Pancreas (tissue), 10 donors: ENCODE data around the gene CRACR2A. TPM values are rescaled to one million over a fixed set of nuclear protein-coding genes. Genes with fewer than 3 reads are reported as not detected.

Experiments
- ATAC-seq, 4 donors: fragments of 200-7000 bp; cut with Tn5 transposase; one replicate each; pipeline versions ENCODE4 v1.8.0 to v1.9.1; 2020; ENCODE audit warnings: mild to moderate bottlenecking in 4 of 4, moderate library complexity in 4 of 4
- DNase-seq, 6 donors: peaks; one replicate each; pipeline ENCODE4 v3.0.0-alpha.2; 2020
- FAIRE-seq: peaks from 2 replicates; lab custom pipeline; 2012; peaks lifted over from hg19 to GRCh38; lab: Jason Lieb, UNC
- H3K27ac ChIP-seq, 4 donors: fragments of 200-600 bp; sonication (generic); 1 replicate in 3 of 4; 2 replicates in 1 of 4; pipeline versions ENCODE4 v1.5.0 to v1.8.0; 2020
- H3K27me3 ChIP-seq, 4 donors: fragments of 200-600 bp; one replicate each; pipeline ENCODE4 v1.8.0; 2021
- H3K36me3 ChIP-seq, 3 donors: fragments of 200-600 bp; sonication (generic) in 1 of 3; one replicate each; pipeline versions ENCODE4 v1.5.0 to v1.8.0; 2020 to 2021
- H3K4me1 ChIP-seq, 3 donors: fragments of 200-600 bp; one replicate each; pipeline ENCODE4 v1.8.0; 2021
- H3K4me3 ChIP-seq, 4 donors: fragments of 200-600 bp; sonication (generic) in 2 of 4; one replicate each; pipeline versions ENCODE4 v1.5.0 to v1.8.0; 2020 to 2021
- H3K9me3 ChIP-seq, 4 donors: fragments of 200-600 bp; one replicate each; pipeline ENCODE4 v1.8.0; 2021
- CTCF ChIP-seq, 4 donors: fragments of 200-600 bp; sonication (generic) in 3 of 4; IDR thresholded peaks; one replicate each; pipeline versions ENCODE4 v1.5.0 to v1.8.0; 2021; ENCODE audit warnings: antibody characterized with exemption in 4 of 4
- WGBS, 2 donors: extraction: QIAGEN DNeasy Blood & Tissue Kit; methylation state at CpG; one replicate each; pipeline ENCODE4 v1.1.7; 2013; 5-methylcytosine and 5-hydroxymethylcytosine counted together
- intact Hi-C, 3 donors: fragments of 100-400 bp; cut with DNase I; formaldehyde crosslinking; loops; one replicate each; pipeline versions ENCODE4 v1.11.1 to v1.14.2; 2022
- polyA plus RNA-seq, 2 donors: library from polyadenylated mRNA; stranded (reverse); fragments of 200-250 nt; gene quantifications; one replicate each; pipeline ENCODE4 v1.2.3, GENCODE V29; 2013
- total RNA-seq, 6 donors: library from RNA; stranded (reverse); fragmentation: NEBNext Ultra II Directional in 4 of 6; extraction: Animal tissue kit (Norgen Biotek cat#: 25700) in 4 of 6; gene quantifications; one replicate each; pipeline versions ENCODE4 v1.2.1 to v1.2.4, GENCODE V29; 2021 to 2023
- donor health status: healthy with polysubstance abuse.
- donor health status: DM: no; HTN: no; CAD: no; lungs with moderate emphysema.
- donor health status: DM: no; HTN: no; CAD: no.
- donor health status: control.
- donor health status: control.
- donor health status: Bipolar disorder and iron deficiency.
- donor health status: DM: yes; HTN: yes; CAD: no.
- donor health status: DM: no; HTN: no; CAD: no.
- donor health status: DM: no; HTN: no; CAD: no.
- donor health status: DM: yes; HTN: yes; CAD: no.

The CRACR2A gene
- total and polyA plus RNA-seq, 8 donors = 1.5 to 10.3 (median 7.3) TPM

GRCh38 chr12:3705354-3705675, 47.6 kb downstream of the CRACR2A start:
- H3K4me1 ChIP-seq = peaks cover 0 to 7% (median 0%) of the 10 kb centered on the region in 3 donors
- FAIRE-seq = no peak
- WGBS, 2 donors = 91 to 93% methylated on average over 4 of the region's 4 CpGs

GRCh38 chr12:3704512-3705353, 48.2 kb downstream of the CRACR2A start:
- Histone ChIP-seq H3K4me1 (peaks cover 0 to 7% (median 0%) of the 10 kb centered on the region in 3 donors), H3K36me3 (no peaks in the 10 kb centered on the region), H3K4me3 (no peak overlapping the region), H3K27ac (peak overlapping the region in 2 of 4 donors; percentile 8 to 35), H3K27me3 (no peaks in the 10 kb centered on the region), H3K9me3 (no peaks in the 10 kb centered on the region)
- 63 to 77% methylated on average over 4 of the region's 4 CpGs for whole genome bisulfite sequencing, 2 donors
- intact Hi-C loops = no loop called here
- TF ChIP-seq CTCF (IDR thresholded peaks at IDR 0.05) = no peak
- ATAC-seq (peak in 1 of 4 donors; percentile 27), DNase-seq (no peak), FAIRE-seq (no peak)

More at GRCh38 chr12:3705354-3705675, 47.6 kb downstream of the CRACR2A start:
- Histone ChIP-seq H3K36me3 (no peaks in the 10 kb centered on the region), H3K27me3 (no peaks in the 10 kb centered on the region), H3K9me3 (no peaks in the 10 kb centered on the region), H3K4me3 (no peak overlapping the region), H3K27ac (no peak overlapping the region)
- no peak for TF ChIP-seq CTCF (IDR thresholded peaks at IDR 0.05)
- intact Hi-C loops = no loop called here
- DNase-seq (no peak), ATAC-seq (no peak)

- WGBS, 2 donors = 96 to 100% methylated on average over 1 of the region's 1 CpG
- no peaks in the 10 kb centered on the region for H3K9me3 ChIP-seq
- FAIRE-seq = no peak
Measured at GRCh38 chr12:3700861-3701260, 52.0 kb downstream of the CRACR2A start.

GRCh38 chr12:3698218-3698974, 54.5 kb downstream of the CRACR2A start:
- Histone ChIP-seq H3K36me3 (no peaks in the 10 kb centered on the region), H3K27me3 (no peaks in the 10 kb centered on the region), H3K27ac (no peak overlapping the region), H3K9me3 (no peaks in the 10 kb centered on the region), H3K4me3 (no peak overlapping the region), H3K4me1 (peaks cover 0 to 7% (median 3%) of the 10 kb centered on the region in 3 donors)
- WGBS, 2 donors = 80 to 84% methylated on average over 7 of the region's 7 CpGs
- FAIRE-seq (no peak), DNase-seq (no peak), ATAC-seq (peak in 3 of 4 donors; percentile 23 to 61 (median 25))
- TF ChIP-seq CTCF (IDR thresholded peaks at IDR 0.05) = no peak
- intact Hi-C loops = no loop called here

More at GRCh38 chr12:3700861-3701260, 52.0 kb downstream of the CRACR2A start:
- intact Hi-C loops = no loop called here
- Histone ChIP-seq H3K36me3 (no peaks in the 10 kb centered on the region), H3K27me3 (no peaks in the 10 kb centered on the region), H3K4me3 (no peak overlapping the region), H3K27ac (no peak overlapping the region), H3K4me1 (peaks cover 0 to 7% (median 0%) of the 10 kb centered on the region in 3 donors)
- no peak for ATAC-seq
- no peak for DNase-seq
- TF ChIP-seq CTCF (IDR thresholded peaks at IDR 0.05) = no peak
